ENCODE results near the gene ARSG. TPM values are rescaled to one million over a fixed set of nuclear protein-coding genes. Genes with fewer than 3 reads are reported as not detected.

The ARSG gene
- total and polyA plus RNA-seq, 2 of the 13 experiments (the other 11 are each of a cell fraction or from before 2014, with no cell fraction given), result 3.7 to 15.2 TPM

DNA sequence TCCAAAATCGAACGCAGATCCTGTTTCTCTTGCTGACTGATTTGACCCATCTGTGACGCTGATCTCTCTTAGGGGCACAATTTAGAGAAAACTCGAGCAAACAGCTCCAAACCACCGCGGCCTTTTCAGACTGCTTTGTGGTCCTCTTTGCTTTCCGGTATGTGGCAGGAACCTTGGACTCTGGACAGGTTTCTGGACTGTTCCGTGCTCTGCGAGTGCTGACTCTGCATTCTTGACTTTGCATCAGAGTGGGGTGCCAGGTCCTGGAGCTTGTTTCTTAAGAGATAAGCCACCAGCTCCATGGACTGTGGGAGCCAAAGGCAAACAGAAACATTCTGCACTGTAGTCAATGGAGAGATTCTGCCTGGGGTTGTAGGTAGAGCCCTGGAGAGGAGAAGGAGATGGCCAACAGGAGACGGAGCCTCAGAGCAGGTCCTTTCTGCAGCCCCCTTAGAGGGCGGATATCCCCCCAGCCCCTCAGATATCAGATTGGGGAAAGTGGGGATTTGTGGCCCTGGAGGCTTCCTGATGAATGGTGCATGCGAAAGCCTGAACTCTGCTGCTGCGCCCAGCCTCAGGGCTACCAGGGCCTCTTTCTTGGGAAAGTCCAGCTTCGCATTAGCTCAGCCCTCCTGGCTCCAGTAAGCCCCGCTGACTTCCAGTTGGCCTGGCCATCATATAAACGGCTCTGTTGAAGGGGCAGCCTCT lies 100.4 kb downstream of the ARSG start (continued):
- TF ChIP-seq, protein P1, sequence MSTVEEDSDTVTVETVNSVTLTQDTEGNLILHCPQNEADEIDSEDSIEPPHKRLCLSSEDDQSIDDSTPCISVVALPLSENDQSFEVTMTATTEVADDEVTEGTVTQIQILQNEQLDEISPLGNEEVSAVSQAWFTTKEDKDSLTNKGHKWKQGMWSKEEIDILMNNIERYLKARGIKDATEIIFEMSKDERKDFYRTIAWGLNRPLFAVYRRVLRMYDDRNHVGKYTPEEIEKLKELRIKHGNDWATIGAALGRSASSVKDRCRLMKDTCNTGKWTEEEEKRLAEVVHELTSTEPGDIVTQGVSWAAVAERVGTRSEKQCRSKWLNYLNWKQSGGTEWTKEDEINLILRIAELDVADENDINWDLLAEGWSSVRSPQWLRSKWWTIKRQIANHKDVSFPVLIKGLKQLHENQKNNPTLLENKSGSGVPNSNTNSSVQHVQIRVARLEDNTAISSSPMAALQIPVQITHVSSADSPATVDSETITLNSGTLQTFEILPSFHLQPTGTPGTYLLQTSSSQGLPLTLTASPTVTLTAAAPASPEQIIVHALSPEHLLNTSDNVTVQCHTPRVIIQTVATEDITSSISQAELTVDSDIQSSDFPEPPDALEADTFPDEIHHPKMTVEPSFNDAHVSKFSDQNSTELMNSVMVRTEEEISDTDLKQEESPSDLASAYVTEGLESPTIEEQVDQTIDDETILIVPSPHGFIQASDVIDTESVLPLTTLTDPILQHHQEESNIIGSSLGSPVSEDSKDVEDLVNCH (CRISPR knock-in tag; IDR thresholded peaks at IDR 0.05), result no peak
- TF ChIP-seq NR2F6 (IDR thresholded peaks at IDR 0.05) (peak; percentile 44; the same call in 1 of the 2 replicates), NR2F6 (CRISPR knock-in tag; IDR thresholded peaks at IDR 0.05) (peak; percentile 63; the same call in 1 of the 2 replicates), NR2F2 (IDR thresholded peaks at IDR 0.05; ENCODE audit: borderline replicate concordance, low read depth) (0 out of 2 replicates have a peak, but pooled peaks have one; percentile 13), TCF12 (IDR thresholded peaks at IDR 0.05) (no peak), TCF12 (CRISPR knock-in tag; IDR thresholded peaks at IDR 0.05) (0 out of 2 replicates have a peak, but pooled peaks have one; percentile 67), NFIC (IDR thresholded peaks at IDR 0.05; ENCODE audit: low read length) (peak; percentile 43; the same call in 1 of the 2 replicates), POLR2G (IDR thresholded peaks at IDR 0.05; ENCODE audit: low read depth, low read length) (no peak), CEBPB (IDR thresholded peaks at IDR 0.05; ENCODE audit: borderline replicate concordance, low read depth, low read length) (0 out of 2 replicates have a peak, but pooled peaks have one; percentile 3), POGZ (CRISPR knock-in tag; IDR thresholded peaks at IDR 0.05) (peak; percentile 78; the same call in 1 of the 2 replicates), ZNF274 (CRISPR knock-in tag; IDR thresholded peaks at IDR 0.05) (no peak), ZNF841 (CRISPR knock-in tag; IDR thresholded peaks at IDR 0.05; ENCODE audit: borderline replicate concordance) (no peak), DNMT3B (CRISPR knock-in tag; conservative IDR thresholded peaks at IDR 0.05) (no peak), REPIN1 (CRISPR knock-in tag; IDR thresholded peaks at IDR 0.05; ENCODE audit: borderline replicate concordance, low read depth) (no peak), FOXA3 (CRISPR knock-in tag; IDR thresholded peaks at IDR 0.05) (peak; percentile 72)
- TF ChIP-seq, protein P2, sequence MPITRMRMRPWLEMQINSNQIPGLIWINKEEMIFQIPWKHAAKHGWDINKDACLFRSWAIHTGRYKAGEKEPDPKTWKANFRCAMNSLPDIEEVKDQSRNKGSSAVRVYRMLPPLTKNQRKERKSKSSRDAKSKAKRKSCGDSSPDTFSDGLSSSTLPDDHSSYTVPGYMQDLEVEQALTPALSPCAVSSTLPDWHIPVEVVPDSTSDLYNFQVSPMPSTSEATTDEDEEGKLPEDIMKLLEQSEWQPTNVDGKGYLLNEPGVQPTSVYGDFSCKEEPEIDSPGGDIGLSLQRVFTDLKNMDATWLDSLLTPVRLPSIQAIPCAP (CRISPR knock-in tag; IDR thresholded peaks at IDR 0.05; ENCODE audit: low read depth), result 0 out of 2 replicates have a peak, but pooled peaks have one; percentile 74
- TF ChIP-seq, protein P3, sequence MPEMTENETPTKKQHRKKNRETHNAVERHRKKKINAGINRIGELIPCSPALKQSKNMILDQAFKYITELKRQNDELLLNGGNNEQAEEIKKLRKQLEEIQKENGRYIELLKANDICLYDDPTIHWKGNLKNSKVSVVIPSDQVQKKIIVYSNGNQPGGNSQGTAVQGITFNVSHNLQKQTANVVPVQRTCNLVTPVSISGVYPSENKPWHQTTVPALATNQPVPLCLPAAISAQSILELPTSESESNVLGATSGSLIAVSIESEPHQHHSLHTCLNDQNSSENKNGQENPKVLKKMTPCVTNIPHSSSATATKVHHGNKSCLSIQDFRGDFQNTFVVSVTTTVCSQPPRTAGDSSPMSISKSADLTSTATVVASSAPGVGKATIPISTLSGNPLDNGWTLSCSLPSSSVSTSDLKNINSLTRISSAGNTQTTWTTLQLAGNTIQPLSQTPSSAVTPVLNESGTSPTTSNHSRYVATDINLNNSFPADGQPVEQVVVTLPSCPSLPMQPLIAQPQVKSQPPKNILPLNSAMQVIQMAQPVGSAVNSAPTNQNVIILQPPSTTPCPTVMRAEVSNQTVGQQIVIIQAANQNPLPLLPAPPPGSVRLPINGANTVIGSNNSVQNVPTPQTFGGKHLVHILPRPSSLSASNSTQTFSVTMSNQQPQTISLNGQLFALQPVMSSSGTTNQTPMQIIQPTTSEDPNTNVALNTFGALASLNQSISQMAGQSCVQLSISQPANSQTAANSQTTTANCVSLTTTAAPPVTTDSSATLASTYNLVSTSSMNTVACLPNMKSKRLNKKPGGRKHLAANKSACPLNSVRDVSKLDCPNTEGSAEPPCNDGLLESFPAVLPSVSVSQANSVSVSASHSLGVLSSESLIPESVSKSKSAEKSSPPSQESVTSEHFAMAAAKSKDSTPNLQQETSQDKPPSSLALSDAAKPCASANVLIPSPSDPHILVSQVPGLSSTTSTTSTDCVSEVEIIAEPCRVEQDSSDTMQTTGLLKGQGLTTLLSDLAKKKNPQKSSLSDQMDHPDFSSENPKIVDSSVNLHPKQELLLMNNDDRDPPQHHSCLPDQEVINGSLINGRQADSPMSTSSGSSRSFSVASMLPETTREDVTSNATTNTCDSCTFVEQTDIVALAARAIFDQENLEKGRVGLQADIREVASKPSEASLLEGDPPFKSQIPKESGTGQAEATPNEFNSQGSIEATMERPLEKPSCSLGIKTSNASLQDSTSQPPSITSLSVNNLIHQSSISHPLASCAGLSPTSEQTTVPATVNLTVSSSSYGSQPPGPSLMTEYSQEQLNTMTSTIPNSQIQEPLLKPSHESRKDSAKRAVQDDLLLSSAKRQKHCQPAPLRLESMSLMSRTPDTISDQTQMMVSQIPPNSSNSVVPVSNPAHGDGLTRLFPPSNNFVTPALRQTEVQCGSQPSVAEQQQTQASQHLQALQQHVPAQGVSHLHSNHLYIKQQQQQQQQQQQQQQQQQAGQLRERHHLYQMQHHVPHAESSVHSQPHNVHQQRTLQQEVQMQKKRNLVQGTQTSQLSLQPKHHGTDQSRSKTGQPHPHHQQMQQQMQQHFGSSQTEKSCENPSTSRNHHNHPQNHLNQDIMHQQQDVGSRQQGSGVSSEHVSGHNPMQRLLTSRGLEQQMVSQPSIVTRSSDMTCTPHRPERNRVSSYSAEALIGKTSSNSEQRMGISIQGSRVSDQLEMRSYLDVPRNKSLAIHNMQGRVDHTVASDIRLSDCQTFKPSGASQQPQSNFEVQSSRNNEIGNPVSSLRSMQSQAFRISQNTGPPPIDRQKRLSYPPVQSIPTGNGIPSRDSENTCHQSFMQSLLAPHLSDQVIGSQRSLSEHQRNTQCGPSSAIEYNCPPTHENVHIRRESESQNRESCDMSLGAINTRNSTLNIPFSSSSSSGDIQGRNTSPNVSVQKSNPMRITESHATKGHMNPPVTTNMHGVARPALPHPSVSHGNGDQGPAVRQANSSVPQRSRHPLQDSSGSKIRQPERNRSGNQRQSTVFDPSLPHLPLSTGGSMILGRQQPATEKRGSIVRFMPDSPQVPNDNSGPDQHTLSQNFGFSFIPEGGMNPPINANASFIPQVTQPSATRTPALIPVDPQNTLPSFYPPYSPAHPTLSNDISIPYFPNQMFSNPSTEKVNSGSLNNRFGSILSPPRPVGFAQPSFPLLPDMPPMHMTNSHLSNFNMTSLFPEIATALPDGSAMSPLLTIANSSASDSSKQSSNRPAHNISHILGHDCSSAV (CRISPR knock-in tag; IDR thresholded peaks at IDR 0.05; ENCODE audit: borderline replicate concordance), result no peak
